Measurements from ENCODE around the gene CD300H.

- no peak for TF ChIP-seq CTCF (conservative IDR thresholded peaks at IDR 0.05; ENCODE audit: low read depth, low read length)
- TF ChIP-seq EZH2 (IDR thresholded peaks at IDR 0.05; ENCODE audit: low read length, unreplicated experiment) = no peak
These were observed 12.6 kb upstream of the CD300H start for GRCh38 chr17:74579900-74580299.

Measured in PC-3 (cell line).